Measurements from ENCODE around the gene CATSPERB.

CATSPERB gene

DNA sequence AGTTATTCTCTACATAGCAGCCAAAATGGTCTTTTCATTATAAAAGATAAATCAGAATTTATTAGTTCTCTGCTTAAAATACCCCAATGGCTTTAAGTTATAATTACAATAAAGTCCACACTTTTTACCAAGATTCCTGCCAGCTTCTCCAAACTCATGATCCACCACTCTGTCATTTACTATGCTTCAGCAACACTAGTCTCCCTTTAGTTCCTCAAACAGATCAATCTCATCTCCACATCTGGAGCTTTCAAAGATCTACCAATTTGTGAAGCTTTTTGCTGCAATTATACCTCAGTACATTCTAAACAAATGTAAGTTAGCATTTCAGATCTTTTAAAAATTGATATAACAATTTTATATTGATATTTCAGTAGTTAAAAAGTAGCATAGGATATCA is 24.9 kb downstream of the CATSPERB start:
- H2BK120ac ChIP-seq (ENCODE audit: low read depth, low read length) = no peak overlapping the region
- no peaks in the 10 kb centered on the region for H3K79me1 ChIP-seq (replicated peaks; ENCODE audit: low read length, poor library complexity, severe bottlenecking)
- H2BK5ac ChIP-seq (ENCODE audit: low read depth, low read length, poor library complexity, severe bottlenecking) = no peak overlapping the region
- H3K36me3 ChIP-seq (ENCODE audit: control insufficient read depth in 1 of 2, insufficient read depth in 2 of 2, low read depth in 1 of 2, low read length in 2 of 2) = no peaks in the 10 kb centered on the region
- no peak overlapping the region for H4K8ac ChIP-seq (ENCODE audit: low read length)
- H3K14ac ChIP-seq (ENCODE audit: low read length in 2 of 2) = no peak overlapping the region
- no peak overlapping the region for H3K4me3 ChIP-seq (ENCODE audit: insufficient read depth in 1 of 2, low read depth in 1 of 2, low read length in 2 of 2)
- H3K4me1 ChIP-seq (ENCODE audit: control insufficient read depth, insufficient read depth, low read depth, low read length) = no peaks in the 10 kb centered on the region
- H3K27me3 ChIP-seq (ENCODE audit: control insufficient read depth in 1 of 2, insufficient read depth in 1 of 2, low read length in 2 of 2) = no peaks in the 10 kb centered on the region
- H3K9ac ChIP-seq (ENCODE audit: low read length) = no peak overlapping the region
- no peak overlapping the region for H3K4me2 ChIP-seq (ENCODE audit: low read length, poor library complexity, severe bottlenecking)
- H3K23ac ChIP-seq (ENCODE audit: low read length in 2 of 2) = no peak overlapping the region
- DNase-seq = no peak
- no peak overlapping the region for H3K18ac ChIP-seq (ENCODE audit: low read depth in 1 of 2, low read length in 2 of 2)
- no peak overlapping the region for H2AK5ac ChIP-seq (ENCODE audit: low read length, severe bottlenecking)
- H2AFZ ChIP-seq (ENCODE audit: low read depth, low read length) = no peak overlapping the region
- H3K9me3 ChIP-seq (ENCODE audit: control insufficient read depth, low read length) = no peaks in the 10 kb centered on the region
- no peak overlapping the region for H2BK12ac ChIP-seq (ENCODE audit: low read length in 2 of 2)
- H4K91ac ChIP-seq (ENCODE audit: low read length) = no peak overlapping the region
- H3K4ac ChIP-seq (ENCODE audit: low read depth in 1 of 2, low read length in 2 of 2) = no peak overlapping the region
- H2BK15ac ChIP-seq (ENCODE audit: low read depth, poor library complexity, severe bottlenecking) = no peak overlapping the region
- H3K27ac ChIP-seq (ENCODE audit: low read length, poor library complexity, severe bottlenecking) = no peak overlapping the region

DNA sequence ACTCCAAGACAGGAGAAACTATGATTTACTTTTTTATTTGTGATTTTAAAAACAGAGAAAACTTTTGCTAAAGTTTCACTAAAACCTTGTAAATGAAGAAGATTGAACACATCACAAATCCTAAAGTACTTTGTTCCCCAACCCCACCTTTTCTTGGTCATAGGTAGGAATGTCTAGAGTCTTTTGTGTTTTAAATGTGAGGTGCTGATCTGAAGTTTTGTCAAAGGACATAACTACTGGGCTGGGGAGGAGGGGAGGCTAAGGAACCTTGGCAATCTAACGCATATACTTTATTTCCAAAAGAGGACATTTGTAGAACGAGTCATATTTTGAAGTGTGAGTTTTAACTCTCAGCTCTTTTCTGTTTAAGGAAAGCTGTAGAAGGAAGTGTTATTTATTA is 37.2 kb downstream of the CATSPERB start:
- Histone ChIP-seq H3K9ac (ENCODE audit: low read length) (no peak overlapping the region), H2AK5ac (ENCODE audit: low read length, severe bottlenecking) (no peak overlapping the region), H3K4me3 (ENCODE audit: insufficient read depth in 1 of 2, low read depth in 1 of 2, low read length in 2 of 2) (no peak overlapping the region), H2BK12ac (ENCODE audit: low read length in 2 of 2) (no peak overlapping the region), H3K4me1 (ENCODE audit: control insufficient read depth, insufficient read depth, low read depth, low read length) (no peaks in the 10 kb centered on the region), H3K27ac (ENCODE audit: low read length, poor library complexity, severe bottlenecking) (no peak overlapping the region), H3K27me3 (ENCODE audit: control insufficient read depth in 1 of 2, insufficient read depth in 1 of 2, low read length in 2 of 2) (no peaks in the 10 kb centered on the region), H3K36me3 (ENCODE audit: control insufficient read depth in 1 of 2, insufficient read depth in 2 of 2, low read depth in 1 of 2, low read length in 2 of 2) (no peaks in the 10 kb centered on the region), H3K18ac (ENCODE audit: low read depth in 1 of 2, low read length in 2 of 2) (no peak overlapping the region), H2BK5ac (ENCODE audit: low read depth, low read length, poor library complexity, severe bottlenecking) (no peak overlapping the region), H3K23ac (ENCODE audit: low read length in 2 of 2) (no peak overlapping the region), H3K9me3 (ENCODE audit: control insufficient read depth, low read length) (peaks cover 16% of the 10 kb centered on the region), H2BK120ac (ENCODE audit: low read depth, low read length) (no peak overlapping the region), H4K8ac (ENCODE audit: low read length) (no peak overlapping the region), H2AFZ (ENCODE audit: low read depth, low read length) (no peak overlapping the region), H3K14ac (ENCODE audit: low read length in 2 of 2) (no peak overlapping the region), H3K79me1 (replicated peaks; ENCODE audit: low read length, poor library complexity, severe bottlenecking) (no peaks in the 10 kb centered on the region), H3K4me2 (ENCODE audit: low read length, poor library complexity, severe bottlenecking) (no peak overlapping the region), H2BK15ac (ENCODE audit: low read depth, poor library complexity, severe bottlenecking) (no peak overlapping the region), H3K4ac (ENCODE audit: low read depth in 1 of 2, low read length in 2 of 2) (no peak overlapping the region), H4K91ac (ENCODE audit: low read length) (no peak overlapping the region)
- DNase-seq = no peak
- 69% methylated on average over 2 of the region's 2 CpGs for WGBS

DNA sequence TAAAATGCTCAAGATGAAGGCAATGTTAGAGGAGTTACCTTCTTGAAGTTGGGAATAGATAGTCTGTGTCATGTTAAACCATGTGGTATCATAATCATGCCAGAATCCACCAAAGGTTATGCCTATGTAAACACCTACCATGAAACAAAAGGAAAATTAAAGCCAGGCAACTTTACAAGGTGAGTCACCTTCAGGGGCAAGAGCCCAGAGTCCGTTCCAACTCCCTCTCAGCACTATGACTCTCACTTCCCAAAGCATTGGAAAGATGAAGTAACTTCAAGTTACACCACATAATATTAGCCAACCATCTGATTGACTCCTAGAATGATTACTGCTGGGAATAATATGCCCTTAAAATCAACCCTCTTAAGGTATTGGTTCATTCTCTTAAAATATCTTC is 38.5 kb downstream of the CATSPERB start:
- Histone ChIP-seq H3K9ac (ENCODE audit: low read length) (no peak overlapping the region), H2BK120ac (ENCODE audit: low read depth, low read length) (no peak overlapping the region), H3K79me1 (replicated peaks; ENCODE audit: low read length, poor library complexity, severe bottlenecking) (no peaks in the 10 kb centered on the region), H4K8ac (ENCODE audit: low read length) (no peak overlapping the region), H3K36me3 (ENCODE audit: control insufficient read depth in 1 of 2, insufficient read depth in 2 of 2, low read depth in 1 of 2, low read length in 2 of 2) (no peaks in the 10 kb centered on the region), H2BK12ac (ENCODE audit: low read length in 2 of 2) (no peak overlapping the region), H3K18ac (ENCODE audit: low read depth in 1 of 2, low read length in 2 of 2) (no peak overlapping the region), H3K27me3 (ENCODE audit: control insufficient read depth in 1 of 2, insufficient read depth in 1 of 2, low read length in 2 of 2) (no peaks in the 10 kb centered on the region), H3K23ac (ENCODE audit: low read length in 2 of 2) (no peak overlapping the region), H3K4me3 (ENCODE audit: insufficient read depth in 1 of 2, low read depth in 1 of 2, low read length in 2 of 2) (no peak overlapping the region), H3K9me3 (ENCODE audit: control insufficient read depth, low read length) (peaks cover 19% of the 10 kb centered on the region), H4K91ac (ENCODE audit: low read length) (no peak overlapping the region), H2BK15ac (ENCODE audit: low read depth, poor library complexity, severe bottlenecking) (no peak overlapping the region), H3K4ac (ENCODE audit: low read depth in 1 of 2, low read length in 2 of 2) (no peak overlapping the region), H2AFZ (ENCODE audit: low read depth, low read length) (no peak overlapping the region), H3K27ac (ENCODE audit: low read length, poor library complexity, severe bottlenecking) (no peak overlapping the region), H3K4me1 (ENCODE audit: control insufficient read depth, insufficient read depth, low read depth, low read length) (no peaks in the 10 kb centered on the region), H3K14ac (ENCODE audit: low read length in 2 of 2) (no peak overlapping the region), H2BK5ac (ENCODE audit: low read depth, low read length, poor library complexity, severe bottlenecking) (no peak overlapping the region), H3K4me2 (ENCODE audit: low read length, poor library complexity, severe bottlenecking) (no peak overlapping the region), H2AK5ac (ENCODE audit: low read length, severe bottlenecking) (no peak overlapping the region)
- no peak for DNase-seq
- 42% methylated on average over 1 of the region's 1 CpG for WGBS

DNA sequence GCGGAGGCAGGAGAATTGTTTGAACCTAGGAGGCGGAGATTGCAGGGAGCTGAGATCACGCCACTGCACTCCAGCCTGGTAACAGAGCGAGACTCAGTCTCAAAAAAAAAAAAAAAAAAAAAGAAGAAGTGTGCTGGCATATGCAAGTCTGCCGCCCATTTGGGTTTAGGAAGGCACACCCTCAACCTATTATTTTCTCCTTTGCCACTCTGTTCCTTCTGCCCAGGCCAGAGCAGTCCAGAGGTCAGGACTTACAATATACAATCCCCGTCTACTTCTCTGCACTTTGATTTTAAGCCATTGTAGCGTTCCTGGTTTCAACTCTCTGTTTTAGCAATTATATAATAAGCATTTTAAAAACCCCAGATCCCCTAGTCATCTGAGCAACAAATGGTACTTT is 39.8 kb downstream of the CATSPERB start:
- Histone ChIP-seq H2AK5ac (ENCODE audit: low read length, severe bottlenecking) (no peak overlapping the region), H3K23ac (ENCODE audit: low read length in 2 of 2) (no peak overlapping the region), H3K4ac (ENCODE audit: low read depth in 1 of 2, low read length in 2 of 2) (no peak overlapping the region), H2BK5ac (ENCODE audit: low read depth, low read length, poor library complexity, severe bottlenecking) (no peak overlapping the region), H4K91ac (ENCODE audit: low read length) (no peak overlapping the region), H3K27me3 (ENCODE audit: control insufficient read depth in 1 of 2, insufficient read depth in 1 of 2, low read length in 2 of 2) (no peaks in the 10 kb centered on the region), H2AFZ (ENCODE audit: low read depth, low read length) (no peak overlapping the region), H3K9ac (ENCODE audit: low read length) (no peak overlapping the region), H3K27ac (ENCODE audit: low read length, poor library complexity, severe bottlenecking) (no peak overlapping the region), H3K9me3 (ENCODE audit: control insufficient read depth, low read length) (peaks cover 11% of the 10 kb centered on the region), H3K18ac (ENCODE audit: low read depth in 1 of 2, low read length in 2 of 2) (no peak overlapping the region), H3K4me2 (ENCODE audit: low read length, poor library complexity, severe bottlenecking) (no peak overlapping the region), H3K36me3 (ENCODE audit: control insufficient read depth in 1 of 2, insufficient read depth in 2 of 2, low read depth in 1 of 2, low read length in 2 of 2) (no peaks in the 10 kb centered on the region), H3K4me3 (ENCODE audit: insufficient read depth in 1 of 2, low read depth in 1 of 2, low read length in 2 of 2) (no peak overlapping the region), H4K8ac (ENCODE audit: low read length) (no peak overlapping the region), H2BK120ac (ENCODE audit: low read depth, low read length) (no peak overlapping the region), H2BK12ac (ENCODE audit: low read length in 2 of 2) (no peak overlapping the region), H2BK15ac (ENCODE audit: low read depth, poor library complexity, severe bottlenecking) (no peak overlapping the region), H3K79me1 (replicated peaks; ENCODE audit: low read length, poor library complexity, severe bottlenecking) (no peaks in the 10 kb centered on the region), H3K4me1 (ENCODE audit: control insufficient read depth, insufficient read depth, low read depth, low read length) (no peaks in the 10 kb centered on the region), H3K14ac (ENCODE audit: low read length in 2 of 2) (no peak overlapping the region)
- DNase-seq = no peak
- 82% methylated on average over 7 of the region's 7 CpGs for WGBS
